HL-60 (cell line): ENCODE results near the gene PPIG.
"Not testable (repeated sequence)": the region's sequence is repeated elsewhere in the genome, so short reads cannot be mapped to it uniquely, and the experiment has no call there.

Experiments
- DNase-seq, 2 experiments: peaks; one replicate each; pipeline ENCODE4 v3.0.0-alpha.2; 2010 to 2020; ENCODE audit warnings: low read depth in 1 of 2, low spot score in 1 of 2
- H3K27ac ChIP-seq: fragments of 250-450 bp; sonication (Bioruptor Pico); replicated peaks from 2 replicates; pipeline ENCODE4 v1.5.1; 2020; ENCODE audit warnings: mild to moderate bottlenecking, moderate library complexity
- H3K27me3 ChIP-seq: fragments of 250-450 bp; sonication (Bioruptor Pico); 2 replicates; pipeline ENCODE4 v1.5.1; 2021; ENCODE audit warnings: mild to moderate bottlenecking, moderate library complexity; ENCODE audit not compliant: insufficient read depth, poor library complexity, severe bottlenecking
- H3K4me3 ChIP-seq: replicated peaks from 2 replicates; pipeline ENCODE4 v1.5.1; 2011; ENCODE audit warnings: mild to moderate bottlenecking, control low read depth, low read length; ENCODE audit not compliant: insufficient read depth
- GABPA ChIP-seq: IDR thresholded peaks from 2 replicates; pipeline ENCODE4 v1.6.1; 2012; ENCODE audit warnings: low read depth
- POLR2AphosphoS5 ChIP-seq: IDR thresholded peaks from 2 replicates; pipeline ENCODE4 v1.6.1; 2012; ENCODE audit warnings: low read depth
- REST ChIP-seq: IDR thresholded peaks from 2 replicates; pipeline ENCODE4 v1.6.1; 2012; ENCODE audit warnings: low read depth; ENCODE audit not compliant: insufficient replicate concordance
- SPI1 ChIP-seq: IDR thresholded peaks from 2 replicates; pipeline ENCODE4 v1.6.1; 2012; ENCODE audit warnings: low read depth, mild to moderate bottlenecking, borderline replicate concordance
- TF ChIP-seq, protein P1 (sequence below): IDR thresholded peaks from one replicate; pipeline ENCODE4 v1.5.1; 2011; ENCODE audit warnings: low read length, control low read depth, inconsistent platforms; ENCODE audit not compliant: insufficient read depth

The PPIG gene

GRCh38 chr2:169686825-169687224 is 102.7 kb downstream of the PPIG start:
- peak; percentile 71; the same call in 1 of the 2 replicates for TF ChIP-seq SPI1
- not testable (repeated sequence) for H3K27me3 ChIP-seq, DNase-seq, H3K4me3 ChIP-seq, H3K27ac ChIP-seq

DNA sequence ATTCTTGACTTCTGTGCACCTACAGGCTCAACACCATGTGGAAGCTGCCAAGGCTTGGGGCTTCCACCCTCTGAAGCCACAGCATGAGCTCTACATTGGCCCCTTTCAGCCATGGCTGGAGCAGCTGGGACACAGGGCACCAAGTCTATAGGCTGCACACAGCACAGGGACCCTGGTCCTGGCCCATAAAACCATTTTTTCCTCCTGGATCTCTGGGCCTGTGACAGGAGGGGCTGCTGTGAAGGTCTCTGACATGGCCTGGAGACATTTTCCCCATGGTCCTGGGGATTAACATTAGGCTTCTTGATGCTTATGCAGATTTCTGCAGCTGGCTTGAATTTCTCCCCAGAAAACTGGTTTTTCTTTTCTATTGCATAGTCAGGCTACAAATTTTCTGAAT is 103.8 kb downstream of the PPIG start:
- DNase-seq, H3K27ac ChIP-seq, H3K27me3 ChIP-seq, H3K4me3 ChIP-seq: not testable (repeated sequence)

DNA sequence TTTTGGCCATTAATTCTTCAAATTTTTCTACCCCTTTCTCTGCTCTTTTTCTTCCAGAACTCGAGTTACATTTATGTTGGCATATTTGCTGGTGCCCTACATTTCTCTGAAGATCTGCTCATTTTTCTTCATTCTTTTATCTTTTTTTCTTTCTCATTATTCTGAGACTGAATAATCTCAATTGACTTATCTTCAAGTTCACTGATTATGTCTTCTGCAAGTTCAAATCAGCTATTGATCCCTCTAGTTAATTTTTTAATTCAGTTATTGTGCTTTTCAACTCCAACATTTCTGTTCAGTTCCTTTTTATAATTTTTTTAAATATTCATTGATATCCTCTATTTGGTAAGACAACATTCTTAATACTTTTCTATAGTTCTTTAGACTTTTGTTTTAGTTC is 106.8 kb downstream of the PPIG start:
- DNase-seq, result no peak
- H3K27me3 ChIP-seq, result no peaks in the 10 kb centered on the region
- no peak overlapping the region for H3K4me3 ChIP-seq
- TF ChIP-seq POLR2AphosphoS5 (no peak), GABPA (no peak), REST (no peak), SPI1 (no peak)
- TF ChIP-seq, protein P1, sequence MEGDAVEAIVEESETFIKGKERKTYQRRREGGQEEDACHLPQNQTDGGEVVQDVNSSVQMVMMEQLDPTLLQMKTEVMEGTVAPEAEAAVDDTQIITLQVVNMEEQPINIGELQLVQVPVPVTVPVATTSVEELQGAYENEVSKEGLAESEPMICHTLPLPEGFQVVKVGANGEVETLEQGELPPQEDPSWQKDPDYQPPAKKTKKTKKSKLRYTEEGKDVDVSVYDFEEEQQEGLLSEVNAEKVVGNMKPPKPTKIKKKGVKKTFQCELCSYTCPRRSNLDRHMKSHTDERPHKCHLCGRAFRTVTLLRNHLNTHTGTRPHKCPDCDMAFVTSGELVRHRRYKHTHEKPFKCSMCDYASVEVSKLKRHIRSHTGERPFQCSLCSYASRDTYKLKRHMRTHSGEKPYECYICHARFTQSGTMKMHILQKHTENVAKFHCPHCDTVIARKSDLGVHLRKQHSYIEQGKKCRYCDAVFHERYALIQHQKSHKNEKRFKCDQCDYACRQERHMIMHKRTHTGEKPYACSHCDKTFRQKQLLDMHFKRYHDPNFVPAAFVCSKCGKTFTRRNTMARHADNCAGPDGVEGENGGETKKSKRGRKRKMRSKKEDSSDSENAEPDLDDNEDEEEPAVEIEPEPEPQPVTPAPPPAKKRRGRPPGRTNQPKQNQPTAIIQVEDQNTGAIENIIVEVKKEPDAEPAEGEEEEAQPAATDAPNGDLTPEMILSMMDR, result no peak
- H3K27ac ChIP-seq, result no peak overlapping the region
